NCI-H2227 treated with DMSO at 0.1 percent for 48 hours (cell line): Measurements from ENCODE around the gene FERMT3.

ENCODE experiments used
- DNase-seq: peaks from one replicate; lab custom pipeline; 2025; lab: John Stamatoyannopoulos, UW

FERMT3 gene

DNA sequence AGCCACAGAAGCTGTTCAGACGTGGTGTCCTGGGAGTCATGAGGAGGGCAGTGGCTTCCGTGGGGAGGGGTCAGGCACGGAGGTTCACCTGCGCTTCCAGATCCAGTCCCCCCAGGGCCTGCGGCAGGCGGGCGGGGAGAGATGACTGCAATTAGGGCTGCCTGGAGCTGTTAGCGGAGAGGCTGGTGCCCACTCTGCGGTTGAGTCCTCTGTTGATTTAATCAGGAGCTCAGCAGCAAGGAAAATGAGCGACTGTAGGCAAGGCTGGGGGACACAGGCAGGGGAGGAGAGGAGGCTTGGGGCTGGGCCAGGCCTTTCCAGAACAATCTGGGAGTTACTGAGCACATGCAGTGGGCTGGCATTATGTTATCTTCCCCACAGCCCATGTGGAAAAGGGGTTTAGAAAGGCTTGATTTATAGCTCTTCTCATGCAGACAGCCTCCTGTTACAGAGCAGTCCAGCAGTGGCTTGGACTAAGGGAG lies 57.9 kb downstream of the FERMT3 start:
- peak; percentile 28 for DNase-seq

DNA sequence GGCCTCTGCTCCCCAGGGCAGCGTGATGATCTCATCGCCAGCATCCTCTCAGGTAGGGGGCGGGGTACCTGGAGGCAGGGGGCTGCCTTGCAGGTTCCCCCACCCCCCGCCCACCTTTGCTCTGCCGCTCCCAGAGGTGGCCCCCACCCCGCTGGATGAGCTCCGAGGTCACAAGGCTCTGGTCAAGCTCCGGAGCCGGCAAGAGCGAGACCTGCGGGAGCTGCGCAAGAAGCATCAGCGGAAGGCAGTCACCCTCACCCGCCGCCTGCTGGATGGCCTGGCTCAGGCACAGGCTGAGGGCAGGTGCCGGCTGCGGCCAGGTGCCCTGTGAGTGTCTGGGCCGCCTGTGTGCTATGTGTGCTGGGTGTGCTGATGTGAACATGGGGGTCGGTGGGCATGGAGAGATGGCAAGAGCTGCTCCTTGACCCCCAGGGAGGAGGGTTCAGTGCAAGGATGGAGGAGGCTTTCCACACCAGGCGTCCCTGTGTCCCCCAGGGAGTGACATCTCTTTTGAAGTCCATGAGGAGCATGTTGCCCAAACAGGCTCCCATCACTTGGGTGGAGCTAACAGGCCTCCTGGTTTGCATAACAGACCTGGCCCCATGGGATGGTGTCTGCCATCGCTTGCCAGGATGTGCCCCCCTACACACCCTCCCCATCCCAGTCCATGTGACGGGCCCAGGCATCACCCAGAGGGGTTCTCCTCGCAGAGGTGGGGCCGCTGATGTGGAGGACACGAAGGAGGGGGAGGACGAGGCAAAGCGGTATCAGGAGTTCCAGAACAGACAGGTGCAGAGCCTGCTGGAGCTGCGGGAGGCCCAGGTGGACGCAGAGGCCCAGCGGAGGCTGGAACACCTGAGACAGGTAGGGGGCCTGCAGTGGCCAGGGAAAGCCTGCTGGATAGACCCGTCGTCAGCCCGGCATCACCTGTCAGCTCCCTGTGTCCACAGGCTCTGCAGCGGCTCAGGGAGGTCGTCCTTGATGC lies 58.9 kb downstream of the FERMT3 start:
- DNase-seq: no peak

DNA sequence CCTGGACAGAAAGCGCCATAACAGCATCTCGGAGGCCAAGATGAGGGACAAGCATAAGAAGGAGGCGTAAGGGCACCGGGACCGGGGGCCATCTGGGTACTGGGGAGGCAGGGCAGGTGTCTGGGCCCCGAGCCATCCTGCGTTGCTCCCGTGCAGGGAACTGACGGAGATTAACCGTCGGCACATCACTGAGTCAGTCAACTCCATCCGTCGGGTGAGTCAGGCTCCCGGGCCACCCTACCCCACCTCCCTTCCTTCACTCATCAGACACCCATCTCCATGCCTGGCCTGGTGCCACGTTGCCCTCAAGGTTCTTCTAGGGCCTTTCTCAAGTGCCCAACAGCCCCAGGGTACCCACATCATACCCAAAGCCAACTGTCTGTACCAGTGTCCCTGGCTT lies 59.8 kb downstream of the FERMT3 start:
- DNase-seq: no peak

DNA sequence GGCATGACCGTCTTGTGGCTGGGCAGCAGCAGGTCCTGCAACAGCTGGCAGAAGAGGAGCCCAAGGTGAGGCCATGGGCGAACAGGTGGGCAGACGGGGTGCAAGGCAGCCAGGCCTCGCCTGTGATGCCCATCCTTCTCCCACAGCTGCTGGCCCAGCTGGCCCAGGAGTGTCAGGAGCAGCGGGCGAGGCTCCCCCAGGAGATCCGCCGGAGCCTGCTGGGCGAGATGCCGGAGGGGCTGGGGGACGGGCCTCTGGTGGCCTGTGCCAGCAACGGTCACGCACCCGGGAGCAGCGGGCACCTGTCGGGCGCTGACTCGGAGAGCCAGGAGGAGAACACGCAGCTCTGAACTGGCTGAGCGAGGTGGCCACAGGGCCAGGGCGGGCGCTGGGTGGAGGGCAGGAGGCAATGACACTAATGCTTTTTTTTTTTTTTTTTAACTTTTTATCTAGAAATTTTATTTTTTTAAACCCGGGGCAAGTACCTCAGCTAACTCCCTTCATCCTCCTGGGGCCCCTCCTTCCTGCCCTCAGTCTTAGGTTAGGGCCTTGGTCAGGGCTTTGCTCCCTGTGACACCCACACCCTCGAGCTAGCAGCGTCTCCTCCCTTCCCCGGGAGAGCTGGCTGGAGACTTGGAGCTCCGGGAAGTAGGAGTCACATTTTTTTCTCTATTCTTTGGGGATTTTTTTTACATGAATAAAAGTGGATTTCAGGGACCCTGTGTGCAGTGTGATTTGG lies 60.9 kb downstream of the FERMT3 start:
- no peak for DNase-seq

DNA sequence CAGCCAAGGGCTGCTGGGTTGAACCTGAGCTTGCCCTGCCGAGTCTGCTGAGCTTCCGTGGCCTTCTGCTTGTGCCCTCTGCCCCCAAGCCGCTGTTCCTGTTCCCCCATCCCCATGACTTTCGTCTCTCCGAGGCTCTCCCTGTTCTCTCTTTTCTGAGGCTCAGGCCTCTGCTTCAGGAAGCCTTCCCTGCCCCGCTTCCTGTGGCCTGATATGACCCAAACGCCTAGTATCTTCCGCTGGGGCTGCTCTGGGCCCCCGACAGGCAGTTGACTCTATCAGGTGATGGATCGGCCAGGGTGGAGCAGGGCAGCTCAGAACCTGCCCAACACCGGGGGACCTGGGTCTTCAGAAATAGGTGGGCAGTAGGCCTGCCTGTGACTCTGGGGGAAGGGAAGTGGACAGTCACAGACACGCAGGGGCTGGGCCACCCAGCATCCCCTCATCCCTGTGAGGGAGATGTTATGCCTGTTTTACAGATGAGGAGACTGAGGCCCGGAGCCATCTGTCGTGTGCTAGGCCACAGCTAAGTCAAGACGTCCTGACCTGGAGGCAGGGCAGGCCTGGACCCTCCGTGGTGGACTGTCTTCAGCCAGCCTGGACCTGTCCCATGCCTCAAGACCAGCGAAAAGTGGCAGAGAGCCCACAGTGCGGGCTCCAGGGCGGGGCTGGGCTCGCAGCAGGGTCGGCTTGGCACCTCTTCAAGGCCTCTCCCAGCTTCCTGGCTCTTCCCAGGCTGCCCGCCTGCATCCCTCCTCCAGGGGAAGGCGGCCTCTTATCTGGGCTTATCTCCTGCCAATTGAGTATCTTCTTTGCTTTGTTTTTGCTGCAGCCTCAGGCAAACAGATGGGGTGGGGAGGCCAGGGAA lies 61.7 kb downstream of the FERMT3 start:
- DNase-seq: no peak

GRCh38 chr11:64268893-64269539 lies 62.5 kb downstream of the FERMT3 start:
- DNase-seq: no peak

- DNase-seq: peak; percentile 98
These were observed 63.2 kb downstream of the FERMT3 start for GRCh38 chr11:64269540-64270220.
